Fibroblast of lung (primary cell): Measurements from ENCODE around the gene IDH1. TPM values are rescaled to one million over a fixed set of nuclear protein-coding genes. Genes with fewer than 3 reads are reported as not detected.
A peak's percentile ranks its signal among the peaks of the same experiment; 100 is the strongest.
"Not testable (repeated sequence)": the region's sequence is repeated elsewhere in the genome, so short reads cannot be mapped to it uniquely, and the experiment has no call there.

Experiments
- DNase-seq, 2 donors: peaks; one replicate each; pipeline versions ENCODE4 v3.0.0 to v3.0.0-alpha.2; 2010; ENCODE audit warnings: low read depth in 2 of 2
- H2AFZ ChIP-seq: 2 replicates; pipeline ENCODE4 v1.5.1; 2012; ENCODE audit warnings: low read length, control low read depth, inconsistent platforms
- H3K27ac ChIP-seq: 2 replicates; pipeline ENCODE4 v1.5.1; 2011; ENCODE audit warnings: low read length, control low read depth; ENCODE audit not compliant: insufficient read depth
- H3K27me3 ChIP-seq: 2 replicates; pipeline ENCODE4 v1.5.1; 2011; ENCODE audit warnings: mild to moderate bottlenecking, low read length; ENCODE audit not compliant: control insufficient read depth, insufficient read depth
- H3K36me3 ChIP-seq: 2 replicates; pipeline ENCODE4 v1.5.1; 2011; ENCODE audit warnings: low read length; ENCODE audit not compliant: control insufficient read depth, insufficient read depth
- H3K4me1 ChIP-seq: 2 replicates; pipeline ENCODE4 v1.5.1; 2011; ENCODE audit warnings: low read length; ENCODE audit not compliant: control insufficient read depth, insufficient read depth; ENCODE audit errors: extremely low read depth
- H3K4me2 ChIP-seq: 2 replicates; pipeline ENCODE4 v1.5.1; 2011; ENCODE audit warnings: low read length, control low read depth; ENCODE audit not compliant: insufficient read depth; ENCODE audit errors: extremely low read depth
- H3K4me3 ChIP-seq, 4 experiments: fragments of 200-600 bp in 1 of 4; sonication (generic) in 1 of 4; replicated peaks in 1 of 4; 2 replicates each; pipeline ENCODE4 v1.5.1; 2011 to 2016; ENCODE audit warnings: low read length in 4 of 4, low read depth in 3 of 4, mild to moderate bottlenecking in 3 of 4, control low read depth in 2 of 4, inconsistent platforms in 1 of 4, mixed read lengths in 1 of 4; ENCODE audit not compliant: insufficient read depth in 1 of 4; ENCODE audit errors: control extremely low read depth in 1 of 4
- H3K79me2 ChIP-seq: 2 replicates; pipeline ENCODE4 v1.5.1; 2012; ENCODE audit warnings: mild to moderate bottlenecking, low read length, inconsistent platforms; ENCODE audit not compliant: control insufficient read depth, insufficient read depth
- H3K9ac ChIP-seq: 2 replicates; pipeline ENCODE4 v1.5.1; 2011; ENCODE audit warnings: mild to moderate bottlenecking, low read length, control low read depth; ENCODE audit not compliant: insufficient read depth
- H3K9me3 ChIP-seq: 2 replicates; pipeline ENCODE4 v1.5.1; 2012; ENCODE audit warnings: low read depth, low read length; ENCODE audit not compliant: control insufficient read depth, insufficient read depth
- H4K20me1 ChIP-seq: 2 replicates; pipeline ENCODE4 v1.5.1; 2011; ENCODE audit warnings: low read length; ENCODE audit not compliant: control insufficient read depth, insufficient read depth; ENCODE audit errors: extremely low read depth
- CTCF ChIP-seq, 2 donors: IDR thresholded peaks in 1 of 2; conservative IDR thresholded peaks in 1 of 2; 1 replicate in 1 of 2; 2 replicates in 1 of 2; pipeline ENCODE4 v1.5.1; 2011 to 2012; ENCODE audit warnings: low read length in 2 of 2, control low read depth in 1 of 2, inconsistent platforms in 1 of 2, low read depth in 1 of 2, mild to moderate bottlenecking in 1 of 2
- EZH2 ChIP-seq: IDR thresholded peaks from 2 replicates; pipeline ENCODE4 v1.5.1; 2012; ENCODE audit warnings: low read length, control low read depth, mild to moderate bottlenecking; ENCODE audit errors: missing control alignments
- polyA plus RNA-seq, 2 donors: library from polyadenylated mRNA; depleted of rRNA in 1 of 2; stranded (reverse) in 1 of 2; unstranded in 1 of 2; fragments of >200 nt; gene quantifications; 2 replicates each; pipeline ENCODE4 v1.2.1, GENCODE V29; 2011 to 2012; ENCODE audit warnings: missing spikeins in 1 of 2
- total RNA-seq: library from RNA; depleted of rRNA; stranded (reverse); fragments of >200 nt; gene quantifications from 2 replicates; pipeline ENCODE4 v1.2.1, GENCODE V29; 2014

Gene IDH1
- total and polyA plus RNA-seq, 2 donors (not counting 1 experiment from before 2014, with no cell fraction given): 199 to 378 TPM

DNA sequence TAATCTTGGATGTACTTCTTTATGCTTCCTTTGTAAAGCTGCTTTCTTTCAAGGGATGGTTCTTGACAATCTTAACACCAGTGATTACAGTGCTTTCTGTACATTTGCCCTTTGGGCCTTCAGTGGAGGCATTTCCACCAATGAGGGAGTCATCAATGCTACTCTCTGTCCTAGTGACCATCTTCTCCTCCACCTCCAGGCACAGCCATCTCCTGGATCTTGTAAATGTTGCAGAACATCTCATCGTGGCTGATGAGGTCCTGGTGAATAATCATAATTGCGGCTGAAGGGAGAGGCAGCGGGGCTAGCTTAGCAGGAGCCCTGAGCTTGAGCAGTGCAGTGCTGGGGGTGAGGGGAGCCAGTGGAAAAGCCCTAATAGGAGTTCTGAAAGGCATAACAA lies 32.5 kb downstream of the IDH1 start:
- no peak for TF ChIP-seq EZH2
- no peak for TF ChIP-seq CTCF (conservative IDR thresholded peaks at IDR 0.05 in 1 of 2, IDR thresholded peaks at IDR 0.05 in 1 of 2; ENCODE audit: low read depth in 1 of 2, low read length in 2 of 2)
- H3K27me3 ChIP-seq: no peaks in the 10 kb centered on the region
- DNase-seq: peak in 1 of 2 donors; percentile 59
- no peaks in the 10 kb centered on the region for H3K9me3 ChIP-seq
- H3K79me2 ChIP-seq: no peaks in the 10 kb centered on the region
- no peak overlapping the region for H2AFZ ChIP-seq
- no peaks in the 10 kb centered on the region for H3K4me1 ChIP-seq
- H3K4me3 ChIP-seq: no peak overlapping the region
- no peak overlapping the region for H3K9ac ChIP-seq
- H3K27ac ChIP-seq: no peak overlapping the region
- H4K20me1 ChIP-seq: no peaks in the 10 kb centered on the region
- H3K36me3 ChIP-seq: no peaks in the 10 kb centered on the region
- H3K4me2 ChIP-seq: no peak overlapping the region

DNA sequence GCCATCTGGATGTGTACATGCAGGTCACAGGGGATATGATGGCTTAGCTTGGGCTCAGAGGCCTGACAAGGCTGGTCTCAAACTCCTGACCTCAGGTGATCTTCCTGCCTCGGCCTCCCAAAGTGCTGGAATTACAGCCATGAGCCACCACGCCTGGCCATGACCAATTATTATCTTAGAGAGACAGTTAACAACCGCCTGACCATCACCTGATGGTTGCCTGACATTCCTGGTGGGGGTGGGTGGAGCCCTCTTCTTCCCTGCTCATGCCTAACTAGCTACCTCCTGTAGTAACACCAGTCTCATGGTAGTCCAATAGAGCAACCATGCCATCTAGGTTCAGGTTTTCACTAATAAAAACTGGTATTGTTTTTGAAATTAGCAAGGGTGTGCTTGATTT lies 33.0 kb downstream of the IDH1 start:
- not testable (repeated sequence) for H2AFZ ChIP-seq, H3K9me3 ChIP-seq, H3K9ac ChIP-seq, H3K4me3 ChIP-seq, H4K20me1 ChIP-seq, DNase-seq, H3K79me2 ChIP-seq, H3K27me3 ChIP-seq, H3K36me3 ChIP-seq, H3K27ac ChIP-seq, H3K4me1 ChIP-seq, H3K4me2 ChIP-seq

DNA sequence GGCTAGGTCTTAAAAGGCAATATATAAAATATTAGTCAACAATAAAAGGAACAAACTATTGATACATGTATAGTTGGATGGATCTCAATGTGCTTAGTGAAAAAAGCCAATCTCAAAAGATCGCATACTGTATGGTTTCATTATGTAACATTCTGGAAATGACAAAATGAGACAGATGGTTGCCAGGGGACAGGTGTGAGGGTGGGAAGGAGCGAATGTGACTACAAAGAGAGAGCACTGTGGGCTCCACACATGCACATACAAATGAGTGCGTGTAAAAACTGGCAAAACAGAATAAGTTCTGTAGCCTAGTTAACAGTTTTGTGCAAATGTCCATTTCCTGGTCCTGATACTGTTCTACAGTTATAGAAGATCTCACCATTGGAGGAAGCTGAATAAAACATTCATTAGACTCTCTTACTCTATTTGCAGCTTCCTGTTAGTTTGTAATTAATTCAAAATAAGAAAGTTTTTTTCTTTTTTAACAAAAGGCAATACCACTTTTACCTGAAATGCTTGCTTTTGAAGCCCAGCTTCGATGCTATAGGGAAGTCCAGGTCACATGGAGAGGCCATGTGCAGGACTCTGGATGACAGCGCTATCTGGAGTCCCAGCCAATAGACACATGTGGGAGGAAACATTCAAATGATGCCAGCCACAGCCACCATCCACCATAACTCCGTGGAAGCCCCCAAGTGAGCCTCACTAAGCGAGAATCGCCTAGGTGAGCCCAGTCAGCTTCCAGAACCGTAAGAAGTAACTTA lies 44.0 kb downstream of the IDH1 start:
- DNase-seq: no peak
- Histone ChIP-seq H3K4me2 (no peak overlapping the region), H3K36me3 (no peaks in the 10 kb centered on the region), H3K4me3 (no peak overlapping the region), H3K27ac (no peak overlapping the region), H3K27me3 (no peaks in the 10 kb centered on the region), H3K79me2 (no peaks in the 10 kb centered on the region), H3K9ac (no peak overlapping the region), H2AFZ (no peak overlapping the region), H4K20me1 (no peaks in the 10 kb centered on the region), H3K9me3 (no peaks in the 10 kb centered on the region), H3K4me1 (no peaks in the 10 kb centered on the region)
- no peak for TF ChIP-seq CTCF (conservative IDR thresholded peaks at IDR 0.05 in 1 of 2, IDR thresholded peaks at IDR 0.05 in 1 of 2; ENCODE audit: low read depth in 1 of 2, low read length in 2 of 2)
- no peak for TF ChIP-seq EZH2
